ENCODE results near the gene LGALSL.

GRCh38 chr2:64454386-64455332 is 697 bp downstream of the LGALSL start:
- TF ChIP-seq, protein P1, sequence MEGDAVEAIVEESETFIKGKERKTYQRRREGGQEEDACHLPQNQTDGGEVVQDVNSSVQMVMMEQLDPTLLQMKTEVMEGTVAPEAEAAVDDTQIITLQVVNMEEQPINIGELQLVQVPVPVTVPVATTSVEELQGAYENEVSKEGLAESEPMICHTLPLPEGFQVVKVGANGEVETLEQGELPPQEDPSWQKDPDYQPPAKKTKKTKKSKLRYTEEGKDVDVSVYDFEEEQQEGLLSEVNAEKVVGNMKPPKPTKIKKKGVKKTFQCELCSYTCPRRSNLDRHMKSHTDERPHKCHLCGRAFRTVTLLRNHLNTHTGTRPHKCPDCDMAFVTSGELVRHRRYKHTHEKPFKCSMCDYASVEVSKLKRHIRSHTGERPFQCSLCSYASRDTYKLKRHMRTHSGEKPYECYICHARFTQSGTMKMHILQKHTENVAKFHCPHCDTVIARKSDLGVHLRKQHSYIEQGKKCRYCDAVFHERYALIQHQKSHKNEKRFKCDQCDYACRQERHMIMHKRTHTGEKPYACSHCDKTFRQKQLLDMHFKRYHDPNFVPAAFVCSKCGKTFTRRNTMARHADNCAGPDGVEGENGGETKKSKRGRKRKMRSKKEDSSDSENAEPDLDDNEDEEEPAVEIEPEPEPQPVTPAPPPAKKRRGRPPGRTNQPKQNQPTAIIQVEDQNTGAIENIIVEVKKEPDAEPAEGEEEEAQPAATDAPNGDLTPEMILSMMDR (conservative IDR thresholded peaks at IDR 0.05; ENCODE audit: low read length) = no peak
- TF ChIP-seq EZH2phosphoT487 (IDR thresholded peaks at IDR 0.05; ENCODE audit: borderline replicate concordance, low read depth, low read length) = no peak

Measured in OCI-LY7 (cell line).